ENCODE results near the gene WDR88. TPM values are rescaled to one million over a fixed set of nuclear protein-coding genes. Genes with fewer than 3 reads are reported as not detected.
"Not testable (repeated sequence)": the region's sequence is repeated elsewhere in the genome, so short reads cannot be mapped to it uniquely, and the experiment has no call there.

The WDR88 gene
- total and polyA plus RNA-seq, 12 donors, result 0.13 to 0.37 TPM; not detected in 10

DNA sequence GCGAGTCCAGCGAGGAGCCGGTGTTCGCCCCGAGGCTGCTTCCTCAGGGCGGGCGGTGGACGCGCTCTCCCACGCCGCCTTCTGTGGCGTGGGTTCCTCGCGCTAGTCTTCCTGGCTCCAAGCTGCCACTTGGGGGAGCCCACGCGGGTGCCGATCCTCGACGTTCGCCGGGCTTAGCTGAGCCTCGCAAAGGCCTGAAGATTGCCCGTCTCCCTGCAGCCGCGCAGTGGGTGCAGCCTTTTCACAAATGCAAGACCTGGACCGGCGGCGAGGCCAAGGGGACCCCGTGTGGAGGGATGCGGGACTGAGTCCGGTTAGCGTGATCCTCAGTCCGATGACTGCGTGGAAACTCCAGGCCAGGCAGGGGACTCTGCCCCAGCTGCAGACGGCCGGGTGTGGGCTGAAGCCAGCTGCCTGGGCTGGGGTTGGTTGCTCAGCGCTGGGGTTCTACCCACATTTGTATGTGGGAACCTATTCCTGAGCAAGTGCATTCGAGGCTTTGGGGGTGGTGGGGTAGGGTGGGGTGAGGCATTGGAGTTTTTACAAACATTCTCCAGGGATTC, 45.6 kb downstream of the WDR88 start:
- TF ChIP-seq, protein P1, sequence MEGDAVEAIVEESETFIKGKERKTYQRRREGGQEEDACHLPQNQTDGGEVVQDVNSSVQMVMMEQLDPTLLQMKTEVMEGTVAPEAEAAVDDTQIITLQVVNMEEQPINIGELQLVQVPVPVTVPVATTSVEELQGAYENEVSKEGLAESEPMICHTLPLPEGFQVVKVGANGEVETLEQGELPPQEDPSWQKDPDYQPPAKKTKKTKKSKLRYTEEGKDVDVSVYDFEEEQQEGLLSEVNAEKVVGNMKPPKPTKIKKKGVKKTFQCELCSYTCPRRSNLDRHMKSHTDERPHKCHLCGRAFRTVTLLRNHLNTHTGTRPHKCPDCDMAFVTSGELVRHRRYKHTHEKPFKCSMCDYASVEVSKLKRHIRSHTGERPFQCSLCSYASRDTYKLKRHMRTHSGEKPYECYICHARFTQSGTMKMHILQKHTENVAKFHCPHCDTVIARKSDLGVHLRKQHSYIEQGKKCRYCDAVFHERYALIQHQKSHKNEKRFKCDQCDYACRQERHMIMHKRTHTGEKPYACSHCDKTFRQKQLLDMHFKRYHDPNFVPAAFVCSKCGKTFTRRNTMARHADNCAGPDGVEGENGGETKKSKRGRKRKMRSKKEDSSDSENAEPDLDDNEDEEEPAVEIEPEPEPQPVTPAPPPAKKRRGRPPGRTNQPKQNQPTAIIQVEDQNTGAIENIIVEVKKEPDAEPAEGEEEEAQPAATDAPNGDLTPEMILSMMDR (IDR thresholded peaks at IDR 0.05), result peak in 8 of 9 donors; percentile 38 to 74 (median 54)
- peak in 2 of 8 donors; percentile 46 to 61 for ATAC-seq
- H3K36me3 ChIP-seq, result no peaks in the 10 kb centered on the region
- peak overlapping the region; percentile 46 to 90 (median 76) for H3K4me3 ChIP-seq
- 0 to 1% methylated on average over 35 to 38 of the region's 38 CpGs for WGBS, 2 donors
- DNase-seq, result no peak
- H3K27me3 ChIP-seq, result no peaks in the 10 kb centered on the region
- H3K4me1 ChIP-seq, result peaks cover 7 to 46% (median 26%) of the 10 kb centered on the region in 9 donors
- intact Hi-C loops (cut with DNase I), result loop anchor here in 5 of 10 donors (2.0 to 5.0 kb wide), 4 partner anchors 33 to 205 kb away; partner anchors contain the start of genes CEBPG (in 1 of the 5), CEP89 (in 1 of the 5) and FAAP24 (in 1 of the 5)
- H3K9me3 ChIP-seq, result no peaks in the 10 kb centered on the region
- peak overlapping the region; percentile 79 to 97 (median 94) for H3K27ac ChIP-seq

DNA sequence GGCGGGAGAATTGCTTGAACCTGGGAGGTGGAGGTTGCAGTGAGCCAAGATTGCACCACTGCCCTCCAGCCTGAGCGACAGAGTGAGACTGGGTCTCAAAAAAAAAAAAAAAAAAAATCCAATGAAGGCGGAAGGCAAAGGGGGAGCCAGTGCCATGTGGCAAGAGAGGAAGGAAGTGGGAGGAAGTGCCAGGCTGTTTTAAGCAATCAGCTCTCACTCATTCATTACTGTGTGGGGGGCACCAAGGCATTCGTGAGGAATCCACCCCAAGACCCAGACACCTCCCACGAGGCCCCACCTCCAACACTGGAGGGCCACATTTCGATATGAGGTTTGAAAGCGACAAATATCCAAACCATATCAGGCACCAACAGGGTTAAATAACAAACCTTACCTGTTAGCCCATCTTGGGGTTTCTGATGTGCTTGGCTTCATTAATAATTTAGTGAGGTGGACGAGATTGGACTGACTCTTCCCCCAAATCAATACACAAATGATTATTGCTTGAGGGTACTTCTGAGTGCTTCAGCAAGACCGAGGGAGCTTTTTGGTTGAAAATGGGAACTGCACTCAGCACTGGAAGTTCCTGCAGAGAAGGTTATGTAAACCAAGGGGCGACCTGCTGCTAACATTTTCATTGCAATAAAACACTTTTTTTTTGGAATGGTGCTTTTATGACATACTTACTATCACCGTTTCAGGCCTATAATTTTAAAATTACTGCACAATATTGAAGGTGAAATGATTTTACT, 54.7 kb downstream of the WDR88 start:
- ATAC-seq (no peak), DNase-seq (no peak)
- TF ChIP-seq, protein P1 (IDR thresholded peaks at IDR 0.05), result no peak
- Histone ChIP-seq H3K4me1 (peaks cover 0 to 23% (median 3%) of the 10 kb centered on the region in 9 donors), H3K9me3 (no peaks in the 10 kb centered on the region), H3K27ac (no peak overlapping the region), H3K36me3 (no peaks in the 10 kb centered on the region), H3K27me3 (no peaks in the 10 kb centered on the region), H3K4me3 (no peak overlapping the region)
- intact Hi-C loops (cut with DNase I), result loop anchor here in 1 of 10 donors (10.0 kb wide), 1 partner anchor 62 kb away; no protein-coding TSS in a partner anchor
- WGBS, 2 donors, result 61 to 75% methylated on average over 11 of the region's 11 CpGs

DNA sequence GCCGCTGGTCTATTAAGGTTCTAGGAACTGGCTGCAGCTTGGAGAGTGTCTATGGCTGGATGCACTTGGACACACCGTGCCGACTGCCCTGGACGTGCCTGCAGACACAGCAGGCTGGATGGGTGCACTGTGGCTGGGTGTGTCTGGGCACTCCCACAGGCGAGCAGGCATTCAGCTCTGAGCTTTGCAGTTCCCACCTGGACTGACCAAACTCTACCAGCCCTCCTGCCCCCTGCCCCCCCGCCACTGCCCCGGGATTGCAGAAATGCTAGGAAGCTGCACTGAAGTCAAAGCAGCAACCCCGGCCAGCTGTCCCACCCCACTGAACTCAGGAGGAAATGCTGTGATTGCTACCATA, 55.2 kb downstream of the WDR88 start:
- H3K27ac ChIP-seq, result no peak overlapping the region
- no peak overlapping the region for H3K4me3 ChIP-seq
- H3K9me3 ChIP-seq, result no peaks in the 10 kb centered on the region
- peaks cover 0 to 23% (median 3%) of the 10 kb centered on the region in 9 donors for H3K4me1 ChIP-seq
- H3K36me3 ChIP-seq, result no peaks in the 10 kb centered on the region
- DNase-seq (no peak), ATAC-seq (no peak)
- intact Hi-C loops (cut with DNase I), result loop anchor here in 1 of 10 donors (10.0 kb wide), 1 partner anchor 62 kb away; no protein-coding TSS in a partner anchor
- H3K27me3 ChIP-seq, result peaks cover 0 to 5% (median 0%) of the 10 kb centered on the region in 7 donors
- TF ChIP-seq, protein P1 (IDR thresholded peaks at IDR 0.05), result no peak
- WGBS, 2 donors, result 73 to 80% methylated on average over 8 of the region's 8 CpGs

DNA sequence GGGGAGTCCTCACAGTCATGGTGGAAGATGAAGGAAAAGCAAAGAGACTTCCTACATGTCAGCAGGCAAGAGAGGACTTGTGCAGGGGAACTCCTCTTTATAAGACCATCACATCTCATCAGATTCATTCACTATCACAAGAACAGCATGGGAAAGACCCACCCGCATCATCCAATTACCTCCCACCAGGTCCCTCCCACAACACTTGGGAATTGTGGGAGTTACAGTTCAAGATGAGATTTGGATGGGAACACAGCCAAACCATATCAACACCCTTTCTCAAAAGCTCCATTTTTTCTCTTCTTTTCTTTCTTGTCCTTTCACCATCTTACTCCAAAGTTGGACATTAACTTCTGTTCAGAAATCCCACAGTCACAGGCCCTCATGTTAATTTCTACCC, 57.5 kb downstream of the WDR88 start:
- peaks cover 0 to 18% (median 0%) of the 10 kb centered on the region in 7 donors for H3K27me3 ChIP-seq
- no peaks in the 10 kb centered on the region for H3K9me3 ChIP-seq
- H3K4me3 ChIP-seq, result no peak overlapping the region
- TF ChIP-seq, protein P1 (IDR thresholded peaks at IDR 0.05), result no peak
- no peak for DNase-seq
- no peaks in the 10 kb centered on the region for H3K36me3 ChIP-seq
- intact Hi-C loops (cut with DNase I), result loop anchor here in 1 of 10 donors (10.0 kb wide), 1 partner anchor 65 kb away; no protein-coding TSS in a partner anchor
- no peak for ATAC-seq
- peaks cover 0 to 19% (median 0%) of the 10 kb centered on the region in 9 donors for H3K4me1 ChIP-seq
- H3K27ac ChIP-seq, result no peak overlapping the region
- 0% methylated on average over 1 of the region's 1 CpG for WGBS, 2 donors

DNA sequence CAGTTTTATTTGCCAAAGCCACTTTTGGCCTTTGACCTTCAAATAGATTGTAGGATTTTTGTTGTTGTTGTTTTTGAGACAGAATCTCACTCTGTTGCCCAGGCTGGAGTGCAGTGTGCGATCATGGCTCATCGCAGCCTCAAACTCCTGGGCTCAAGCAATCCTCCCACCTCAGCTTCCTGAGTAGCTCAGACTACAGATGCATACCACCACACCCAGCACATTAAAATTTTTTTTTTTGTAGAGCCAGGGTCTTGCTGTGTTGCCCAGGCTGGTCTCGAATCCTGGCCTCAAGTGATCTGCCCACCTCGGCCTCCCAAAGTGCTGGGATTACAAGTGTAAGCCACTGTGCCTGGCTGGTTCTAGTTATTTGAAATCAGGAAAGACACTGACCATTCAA, 59.2 kb downstream of the WDR88 start:
- H3K4me3 ChIP-seq, DNase-seq: not testable (repeated sequence)
- WGBS, 2 donors, result 80 to 87% methylated on average over 4 of the region's 4 CpGs

More for the DNA sequence above, 59.2 kb downstream of the WDR88 start:
- H3K27ac ChIP-seq; intact Hi-C loops (cut with DNase I); H3K36me3 ChIP-seq; ATAC-seq; H3K9me3 ChIP-seq: not testable (repeated sequence)
- Histone ChIP-seq H3K27me3 (peaks cover 0 to 30% (median 0%) of the 10 kb centered on the region in 7 donors), H3K4me1 (peaks cover 0 to 22% (median 6%) of the 10 kb centered on the region in 9 donors)

All from heart right ventricle (tissue), 16 donors.